ENCODE results near the gene COX4I1. TPM values are rescaled to one million over a fixed set of nuclear protein-coding genes. Genes with fewer than 3 reads are reported as not detected.

The COX4I1 gene
- total RNA-seq, 3 donors from 2014 or later = 355 to 425 (median 400) TPM

- H3K4me3 ChIP-seq = no peak overlapping the region
- peaks cover 5% of the 10 kb centered on the region for H3K36me3 ChIP-seq
- intact Hi-C loops (cut with DNase I; ENCODE audit: low total_unique reads) = loop anchor here (5.0 kb wide), 1 partner anchor 1012 kb away; no protein-coding TSS in a partner anchor
These were observed 10.2 kb downstream of the COX4I1 start for GRCh38 chr16:85809645-85810044.

GRCh38 chr16:85810097-85810741 is 10.7 kb downstream of the COX4I1 start:
- peak in 1 of 2 donors; percentile 44 for DNase-seq (ENCODE audit: low spot score in 2 of 2)
- H3K9me3 ChIP-seq = no peaks in the 10 kb centered on the region
- H3K36me3 ChIP-seq = peaks cover 5% of the 10 kb centered on the region
- TF ChIP-seq POLR2AphosphoS5 (IDR thresholded peaks at IDR 0.05) (no peak), POLR2A (IDR thresholded peaks at IDR 0.05) (no peak)
- TF ChIP-seq, protein P1, sequence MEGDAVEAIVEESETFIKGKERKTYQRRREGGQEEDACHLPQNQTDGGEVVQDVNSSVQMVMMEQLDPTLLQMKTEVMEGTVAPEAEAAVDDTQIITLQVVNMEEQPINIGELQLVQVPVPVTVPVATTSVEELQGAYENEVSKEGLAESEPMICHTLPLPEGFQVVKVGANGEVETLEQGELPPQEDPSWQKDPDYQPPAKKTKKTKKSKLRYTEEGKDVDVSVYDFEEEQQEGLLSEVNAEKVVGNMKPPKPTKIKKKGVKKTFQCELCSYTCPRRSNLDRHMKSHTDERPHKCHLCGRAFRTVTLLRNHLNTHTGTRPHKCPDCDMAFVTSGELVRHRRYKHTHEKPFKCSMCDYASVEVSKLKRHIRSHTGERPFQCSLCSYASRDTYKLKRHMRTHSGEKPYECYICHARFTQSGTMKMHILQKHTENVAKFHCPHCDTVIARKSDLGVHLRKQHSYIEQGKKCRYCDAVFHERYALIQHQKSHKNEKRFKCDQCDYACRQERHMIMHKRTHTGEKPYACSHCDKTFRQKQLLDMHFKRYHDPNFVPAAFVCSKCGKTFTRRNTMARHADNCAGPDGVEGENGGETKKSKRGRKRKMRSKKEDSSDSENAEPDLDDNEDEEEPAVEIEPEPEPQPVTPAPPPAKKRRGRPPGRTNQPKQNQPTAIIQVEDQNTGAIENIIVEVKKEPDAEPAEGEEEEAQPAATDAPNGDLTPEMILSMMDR (IDR thresholded peaks at IDR 0.05) = no peak
- H3K4me1 ChIP-seq = no peaks in the 10 kb centered on the region
- H3K4me3 ChIP-seq = no peak overlapping the region
- H3K27me3 ChIP-seq = peaks cover 0 to 5% of the 10 kb centered on the region in 2 donors
- no peak overlapping the region for H3K27ac ChIP-seq
- intact Hi-C loops (cut with DNase I; ENCODE audit: low total_unique reads) = loop anchor here (5.0 kb wide), 1 partner anchor 1013 kb away; no protein-coding TSS in a partner anchor

More at GRCh38 chr16:85809645-85810044, 10.2 kb downstream of the COX4I1 start:
- Histone ChIP-seq H3K4me1 (no peaks in the 10 kb centered on the region), H3K27me3 (peaks cover 0 to 5% of the 10 kb centered on the region in 2 donors), H3K9me3 (no peaks in the 10 kb centered on the region), H3K27ac (no peak overlapping the region)
- TF ChIP-seq, protein P1 (IDR thresholded peaks at IDR 0.05) = no peak
- no peak for TF ChIP-seq POLR2A (IDR thresholded peaks at IDR 0.05)
- TF ChIP-seq POLR2AphosphoS5 (IDR thresholded peaks at IDR 0.05) = no peak
- peak in 1 of 2 donors; percentile 24 for DNase-seq (ENCODE audit: low spot score in 2 of 2)

- H3K36me3 ChIP-seq = peaks cover 4% of the 10 kb centered on the region
These were observed 11.2 kb downstream of the COX4I1 start for GRCh38 chr16:85810742-85811115.

DNA sequence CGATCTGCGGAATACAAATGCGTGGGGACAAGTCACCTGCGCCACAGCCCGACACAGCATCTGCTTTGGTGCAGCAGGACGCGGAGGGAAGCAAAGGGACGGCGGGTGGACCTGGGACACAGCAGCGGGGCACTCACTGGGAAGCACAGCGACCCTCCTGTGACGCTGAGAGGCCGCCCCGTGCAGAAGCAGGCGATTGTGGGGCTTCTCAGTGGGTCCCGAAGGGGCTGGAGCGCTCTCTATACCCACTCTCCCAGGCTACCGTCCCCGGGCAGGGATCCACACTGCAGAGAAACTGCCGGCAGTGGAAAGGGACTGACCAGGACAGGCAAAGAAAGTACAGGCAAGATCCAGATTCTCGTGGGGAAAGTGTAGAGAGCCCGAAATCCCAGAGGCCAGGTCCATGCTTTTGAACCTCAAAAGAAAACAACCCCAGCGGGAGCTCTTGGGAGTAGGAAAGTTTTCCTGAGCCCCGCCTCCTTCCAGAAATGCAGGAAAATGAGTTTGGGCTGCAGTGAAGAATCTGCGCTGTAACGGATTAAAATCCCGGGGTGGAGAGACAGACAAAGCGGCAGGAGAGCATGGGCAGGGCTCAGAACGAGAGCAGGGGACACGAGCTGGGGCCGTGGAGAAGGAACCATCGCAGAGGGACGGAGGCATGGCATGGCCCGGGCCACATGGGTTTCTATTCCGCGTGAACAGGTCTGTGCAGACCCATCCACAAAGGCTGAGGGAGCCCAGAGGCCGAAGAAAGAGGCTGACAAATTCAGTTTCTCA is 12.7 kb downstream of the COX4I1 start:
- peak in 1 of 2 donors; percentile 44 for DNase-seq (ENCODE audit: low spot score in 2 of 2)
- Histone ChIP-seq H3K4me3 (peak overlapping the region in 1 of 3 donors; percentile 15), H3K9me3 (no peaks in the 10 kb centered on the region), H3K4me1 (no peaks in the 10 kb centered on the region), H3K36me3 (no peaks in the 10 kb centered on the region), H3K27ac (no peak overlapping the region), H3K27me3 (peaks cover 0 to 5% of the 10 kb centered on the region in 2 donors)
- TF ChIP-seq, protein P1 (IDR thresholded peaks at IDR 0.05) = no peak
- TF ChIP-seq POLR2AphosphoS5 (IDR thresholded peaks at IDR 0.05) (no peak), POLR2A (IDR thresholded peaks at IDR 0.05) (no peak)
- intact Hi-C loops (cut with DNase I; ENCODE audit: low total_unique reads) = loop anchor here (5.0 kb wide), 1 partner anchor 1015 kb away; no protein-coding TSS in a partner anchor

More at GRCh38 chr16:85810742-85811115, 11.2 kb downstream of the COX4I1 start:
- peaks cover 0 to 5% of the 10 kb centered on the region in 2 donors for H3K27me3 ChIP-seq
- H3K9me3 ChIP-seq = no peaks in the 10 kb centered on the region
- TF ChIP-seq, protein P1 (IDR thresholded peaks at IDR 0.05) = no peak
- TF ChIP-seq POLR2AphosphoS5 (IDR thresholded peaks at IDR 0.05) = no peak
- no peak for TF ChIP-seq POLR2A (IDR thresholded peaks at IDR 0.05)
- no peaks in the 10 kb centered on the region for H3K4me1 ChIP-seq
- DNase-seq (ENCODE audit: low spot score in 2 of 2) = no peak
- intact Hi-C loops (cut with DNase I; ENCODE audit: low total_unique reads) = loop anchor here (5.0 kb wide), 1 partner anchor 1013 kb away; no protein-coding TSS in a partner anchor
- H3K4me3 ChIP-seq = no peak overlapping the region
- no peak overlapping the region for H3K27ac ChIP-seq
